CD14-positive monocyte (primary cell): ENCODE data around the gene FAM181A. TPM values are rescaled to one million over a fixed set of nuclear protein-coding genes. Genes with fewer than 3 reads are reported as not detected.

Experiments used
- DNase-seq, 3 donors: peaks; one replicate each; pipeline ENCODE4 v3.0.0-alpha.2; 2011 to 2022
- H2AFZ ChIP-seq: 2 replicates; pipeline ENCODE4 v1.6.0; 2012; ENCODE audit warnings: mild to moderate bottlenecking, low read depth, low read length, inconsistent platforms; ENCODE audit not compliant: insufficient read depth, poor library complexity, severe bottlenecking
- H3K27ac ChIP-seq, 2 donors: 1 replicate in 1 of 2; 2 replicates in 1 of 2; pipeline ENCODE4 v1.5.1; 2012 to 2013; ENCODE audit warnings: low read length in 2 of 2, control low read depth in 1 of 2, inconsistent platforms in 1 of 2, low read depth in 1 of 2, mild to moderate bottlenecking in 1 of 2
- H3K27me3 ChIP-seq, 2 donors: one replicate each; pipeline versions ENCODE4 v1.6.0 to v1.6.1; 2011 to 2013; ENCODE audit warnings: low read length in 2 of 2; ENCODE audit not compliant: control insufficient read depth in 2 of 2, insufficient read depth in 2 of 2
- H3K36me3 ChIP-seq, 2 donors: replicated peaks in 1 of 2; 1 replicate in 1 of 2; 2 replicates in 1 of 2; pipeline versions ENCODE4 v1.5.1 to v1.6.1; 2012 to 2013; ENCODE audit warnings: low read length in 2 of 2, control low read depth in 1 of 2, inconsistent platforms in 1 of 2, mild to moderate bottlenecking in 1 of 2; ENCODE audit not compliant: insufficient read depth in 2 of 2, control insufficient read depth in 1 of 2
- H3K4me1 ChIP-seq, 2 donors: 1 replicate in 1 of 2; 2 replicates in 1 of 2; pipeline versions ENCODE4 v1.5.1 to v1.6.1; 2012 to 2013; ENCODE audit warnings: low read length in 2 of 2, control low read depth in 1 of 2, inconsistent platforms in 1 of 2, mild to moderate bottlenecking in 1 of 2, moderate library complexity in 1 of 2; ENCODE audit not compliant: insufficient read depth in 2 of 2, control insufficient read depth in 1 of 2
- H3K4me2 ChIP-seq: replicated peaks from 2 replicates; pipeline ENCODE3; 2012; ENCODE audit warnings: low read length, moderate library complexity, mild to moderate bottlenecking; ENCODE audit not compliant: poor library complexity, severe bottlenecking; ENCODE audit errors: extremely low read depth
- H3K4me3 ChIP-seq, 3 experiments: fragments of 200-600 bp in 1 of 3; sonication (generic) in 1 of 3; replicated peaks in 1 of 3; 1 replicate in 2 of 3; 2 replicates in 1 of 3; pipeline ENCODE4 v1.5.1; 2011 to 2013; ENCODE audit warnings: low read length in 3 of 3, mild to moderate bottlenecking in 3 of 3, control low read depth in 2 of 3, low read depth in 2 of 3, inconsistent platforms in 1 of 3, moderate library complexity in 1 of 3
- H3K79me2 ChIP-seq: 2 replicates; pipeline ENCODE4 v1.6.0; 2012; ENCODE audit warnings: mild to moderate bottlenecking, control low read depth, inconsistent platforms, low read length, moderate library complexity; ENCODE audit not compliant: insufficient read depth
- H3K9ac ChIP-seq: 2 replicates; pipeline ENCODE4 v1.6.0; 2017; ENCODE audit warnings: low read length, mild to moderate bottlenecking; ENCODE audit not compliant: insufficient read depth, poor library complexity, severe bottlenecking
- H3K9me3 ChIP-seq, 2 donors: replicated peaks in 1 of 2; 1 replicate in 1 of 2; 2 replicates in 1 of 2; pipeline versions ENCODE4 v1.5.1 to v1.6.1; 2012 to 2013; ENCODE audit warnings: low read length in 2 of 2, control low read depth in 1 of 2; ENCODE audit not compliant: control insufficient read depth in 1 of 2, insufficient read depth in 1 of 2
- H4K20me1 ChIP-seq: 2 replicates; pipeline ENCODE4 v1.6.0; 2012; ENCODE audit warnings: mild to moderate bottlenecking, low read length, control low read depth, moderate library complexity; ENCODE audit not compliant: insufficient read depth
- H3K27ac Mint-ChIP-seq, 7 donors: one replicate each; pipeline ENCODE4 v1.8.0; 2020; ENCODE audit warnings: mild to moderate bottlenecking in 7 of 7, mixed read lengths in 7 of 7, moderate library complexity in 6 of 7, inconsistent platforms in 2 of 7
- H3K27me3 Mint-ChIP-seq, 3 donors: one replicate each; pipeline ENCODE4 v1.8.0; 2021 to 2022; ENCODE audit warnings: low read depth in 3 of 3, mild to moderate bottlenecking in 3 of 3, mixed read lengths in 3 of 3, moderate library complexity in 3 of 3, inconsistent platforms in 1 of 3
- H3K36me3 Mint-ChIP-seq, 2 donors: one replicate each; pipeline ENCODE4 v1.8.0; 2020; ENCODE audit warnings: mixed read lengths in 2 of 2, inconsistent platforms in 1 of 2, mild to moderate bottlenecking in 1 of 2
- H3K4me1 Mint-ChIP-seq: one replicate; pipeline ENCODE4 v1.8.0; 2020; ENCODE audit warnings: mild to moderate bottlenecking, mixed read lengths
- H3K4me3 Mint-ChIP-seq, 2 donors: one replicate each; pipeline ENCODE4 v1.8.0; 2020; ENCODE audit warnings: mild to moderate bottlenecking in 2 of 2, mixed read lengths in 2 of 2, moderate library complexity in 1 of 2
- H3K9me3 Mint-ChIP-seq, 7 donors: one replicate each; pipeline ENCODE4 v1.8.0; 2020 to 2022; ENCODE audit warnings: mixed read lengths in 7 of 7, mild to moderate bottlenecking in 6 of 7, moderate library complexity in 6 of 7, inconsistent platforms in 2 of 7
- CTCF ChIP-seq: fragments of 200-600 bp; IDR thresholded peaks from one replicate; pipeline ENCODE4 v1.8.0; 2022; ENCODE audit warnings: antibody characterized with exemption, mild to moderate bottlenecking
- WGBS: methylation state at CpG from one replicate; pipeline ENCODE4 v1.1.5; 2013; ENCODE audit warnings: missing lambda C conversion rate; ENCODE audit not compliant: insufficient coverage; 5-methylcytosine and 5-hydroxymethylcytosine counted together
- intact Hi-C, 2 donors: fragments of 100-400 bp; cut with micrococcal nuclease; formaldehyde crosslinking; loops; one replicate each; pipeline versions ENCODE4 v1.15.0 to v1.15.1; 2023
- polyA plus RNA-seq, 3 donors: library from polyadenylated mRNA; depleted of rRNA in 1 of 3; unstranded in 2 of 3; stranded (reverse) in 1 of 3; fragments of 300-500 nt in 2 of 3; fragments of >200 nt in 1 of 3; fragmentation: Illumina TruSeq in 2 of 3; gene quantifications; 1 replicate in 2 of 3; 2 replicates in 1 of 3; pipeline ENCODE4 v1.2.3, GENCODE V29; 2012 to 2021

FAM181A gene
- polyA plus RNA-seq, 3 donors: not detected

GRCh38 chr14:93929048-93929535, 1.9 kb downstream of the FAM181A start:
- 87% methylated on average over 12 of the region's 13 CpGs for WGBS
- H3K4me3 Mint-ChIP-seq: no peak overlapping the region
- H3K4me3 ChIP-seq: no peak overlapping the region
- no peaks in the 10 kb centered on the region for H4K20me1 ChIP-seq
- no peak overlapping the region for H3K27ac Mint-ChIP-seq
- H3K9me3 ChIP-seq: no peaks in the 10 kb centered on the region
- H3K4me1 Mint-ChIP-seq: no peaks in the 10 kb centered on the region
- H3K79me2 ChIP-seq: no peaks in the 10 kb centered on the region
- intact Hi-C loops: no loop called here
- peaks cover 0 to 3% (median 0%) of the 10 kb centered on the region in 7 donors for H3K9me3 Mint-ChIP-seq
- H3K27me3 Mint-ChIP-seq: peaks cover 2 to 7% (median 6%) of the 10 kb centered on the region in 3 donors
- H3K36me3 Mint-ChIP-seq: peaks cover 0 to 10% of the 10 kb centered on the region in 2 donors
- DNase-seq: no peak
- no peak overlapping the region for H3K4me2 ChIP-seq
- H3K9ac ChIP-seq: no peak overlapping the region
- TF ChIP-seq CTCF: no peak
- no peaks in the 10 kb centered on the region for H3K27me3 ChIP-seq
- no peak overlapping the region for H2AFZ ChIP-seq
- no peaks in the 10 kb centered on the region for H3K4me1 ChIP-seq
- no peaks in the 10 kb centered on the region for H3K36me3 ChIP-seq
- H3K27ac ChIP-seq: no peak overlapping the region

GRCh38 chr14:93929657-93930056, 2.5 kb downstream of the FAM181A start:
- Histone ChIP-seq H3K27me3 (no peaks in the 10 kb centered on the region), H3K4me1 (no peaks in the 10 kb centered on the region), H2AFZ (no peak overlapping the region), H3K27ac (no peak overlapping the region), H3K9me3 (no peaks in the 10 kb centered on the region), H3K79me2 (no peaks in the 10 kb centered on the region), H3K9ac (no peak overlapping the region), H3K36me3 (no peaks in the 10 kb centered on the region), H3K4me2 (no peak overlapping the region), H3K4me3 (no peak overlapping the region), H4K20me1 (no peaks in the 10 kb centered on the region)
- TF ChIP-seq CTCF: no peak
- intact Hi-C loops: loop anchor here in 1 of 2 donors (10.0 kb wide), 1 partner anchor 245 kb away; the partner anchor contains the start of gene PPP4R4
- no peak for DNase-seq
- peaks cover 0 to 3% (median 0%) of the 10 kb centered on the region in 7 donors for H3K9me3 Mint-ChIP-seq
- WGBS: 97% methylated on average over 8 of the region's 11 CpGs
- H3K4me1 Mint-ChIP-seq: no peaks in the 10 kb centered on the region
- H3K4me3 Mint-ChIP-seq: no peak overlapping the region
- no peak overlapping the region for H3K27ac Mint-ChIP-seq
- peaks cover 0 to 10% of the 10 kb centered on the region in 2 donors for H3K36me3 Mint-ChIP-seq
- H3K27me3 Mint-ChIP-seq: peaks cover 3 to 8% (median 7%) of the 10 kb centered on the region in 3 donors
